Measurements from ENCODE around the gene CLNS1A. TPM values are rescaled to one million over a fixed set of nuclear protein-coding genes. Genes with fewer than 3 reads are reported as not detected.

CLNS1A gene
- total RNA-seq, 1 experiment from 2014 or later = 147 TPM

DNA sequence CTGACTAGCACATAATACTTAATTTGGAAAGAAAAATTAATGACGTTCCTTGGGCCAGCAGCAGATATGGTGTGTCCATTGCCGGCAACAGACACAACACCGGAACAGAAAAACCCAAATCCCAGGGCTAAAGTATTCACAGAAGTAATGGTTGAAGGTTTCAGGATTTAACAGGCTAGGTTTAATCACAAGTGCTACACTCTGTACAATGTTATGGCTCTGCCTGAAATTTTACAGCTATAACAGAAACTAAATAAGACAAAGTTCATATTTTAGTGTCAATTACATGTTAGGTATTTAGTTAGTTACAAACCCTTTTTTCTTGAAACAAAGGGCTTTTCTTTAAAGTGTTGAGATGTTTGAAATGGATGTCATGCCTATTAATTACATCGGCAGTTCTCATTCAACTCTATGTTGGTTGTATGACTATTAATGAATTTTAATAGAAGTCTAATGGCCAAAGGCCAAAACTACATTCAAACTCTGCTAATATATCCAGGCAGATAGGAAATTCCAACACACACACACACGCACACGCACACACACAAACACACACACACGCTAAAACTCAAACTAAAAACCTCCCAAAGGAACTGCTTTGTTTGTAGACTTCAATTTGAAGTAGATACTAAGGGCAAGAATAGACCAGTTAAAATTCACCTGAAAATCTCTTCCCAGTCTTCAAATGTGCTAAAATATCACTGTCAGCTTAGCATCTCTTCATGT lies 27.8 kb upstream of the CLNS1A start:
- Mint-ChIP-seq H3K27ac (no peak overlapping the region), H3K36me3 (peaks cover 28% of the 10 kb centered on the region), H3K9me3 (no peaks in the 10 kb centered on the region), H3K4me3 (no peak overlapping the region), H3K4me1 (no peaks in the 10 kb centered on the region), H3K27me3 (ENCODE audit: low read depth) (no peaks in the 10 kb centered on the region)
- POLR2A ChIA-PET = no interaction called here
- CTCF ChIA-PET = no interaction called here
- TF ChIP-seq NR1H2 (CRISPR knock-in tag; IDR thresholded peaks at IDR 0.05) = no peak
- no peak for TF ChIP-seq CBFB (CRISPR knock-in tag; IDR thresholded peaks at IDR 0.05; ENCODE audit: low read depth)
- TF ChIP-seq, protein P1, sequence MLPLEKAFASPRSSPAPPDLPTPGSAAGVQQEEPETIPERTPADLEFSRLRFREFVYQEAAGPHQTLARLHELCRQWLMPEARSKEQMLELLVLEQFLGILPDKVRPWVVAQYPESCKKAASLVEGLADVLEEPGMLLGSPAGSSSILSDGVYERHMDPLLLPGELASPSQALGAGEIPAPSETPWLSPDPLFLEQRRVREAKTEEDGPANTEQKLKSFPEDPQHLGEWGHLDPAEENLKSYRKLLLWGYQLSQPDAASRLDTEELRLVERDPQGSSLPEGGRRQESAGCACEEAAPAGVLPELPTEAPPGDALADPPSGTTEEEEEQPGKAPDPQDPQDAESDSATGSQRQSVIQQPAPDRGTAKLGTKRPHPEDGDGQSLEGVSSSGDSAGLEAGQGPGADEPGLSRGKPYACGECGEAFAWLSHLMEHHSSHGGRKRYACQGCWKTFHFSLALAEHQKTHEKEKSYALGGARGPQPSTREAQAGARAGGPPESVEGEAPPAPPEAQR (CRISPR knock-in tag; IDR thresholded peaks at IDR 0.05) = no peak
- TF ChIP-seq, protein P2, sequence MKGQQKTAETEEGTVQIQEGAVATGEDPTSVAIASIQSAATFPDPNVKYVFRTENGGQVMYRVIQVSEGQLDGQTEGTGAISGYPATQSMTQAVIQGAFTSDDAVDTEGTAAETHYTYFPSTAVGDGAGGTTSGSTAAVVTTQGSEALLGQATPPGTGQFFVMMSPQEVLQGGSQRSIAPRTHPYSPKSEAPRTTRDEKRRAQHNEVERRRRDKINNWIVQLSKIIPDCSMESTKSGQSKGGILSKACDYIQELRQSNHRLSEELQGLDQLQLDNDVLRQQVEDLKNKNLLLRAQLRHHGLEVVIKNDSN (CRISPR knock-in tag; IDR thresholded peaks at IDR 0.05) = no peak
- no peak for TF ChIP-seq FOXK1 (CRISPR knock-in tag; IDR thresholded peaks at IDR 0.05)
- TF ChIP-seq, protein P3, sequence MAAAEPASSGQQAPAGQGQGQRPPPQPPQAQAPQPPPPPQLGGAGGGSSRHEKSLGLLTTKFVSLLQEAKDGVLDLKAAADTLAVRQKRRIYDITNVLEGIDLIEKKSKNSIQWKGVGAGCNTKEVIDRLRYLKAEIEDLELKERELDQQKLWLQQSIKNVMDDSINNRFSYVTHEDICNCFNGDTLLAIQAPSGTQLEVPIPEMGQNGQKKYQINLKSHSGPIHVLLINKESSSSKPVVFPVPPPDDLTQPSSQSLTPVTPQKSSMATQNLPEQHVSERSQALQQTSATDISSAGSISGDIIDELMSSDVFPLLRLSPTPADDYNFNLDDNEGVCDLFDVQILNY (CRISPR knock-in tag; IDR thresholded peaks at IDR 0.05) = no peak
- TF ChIP-seq, protein P4, sequence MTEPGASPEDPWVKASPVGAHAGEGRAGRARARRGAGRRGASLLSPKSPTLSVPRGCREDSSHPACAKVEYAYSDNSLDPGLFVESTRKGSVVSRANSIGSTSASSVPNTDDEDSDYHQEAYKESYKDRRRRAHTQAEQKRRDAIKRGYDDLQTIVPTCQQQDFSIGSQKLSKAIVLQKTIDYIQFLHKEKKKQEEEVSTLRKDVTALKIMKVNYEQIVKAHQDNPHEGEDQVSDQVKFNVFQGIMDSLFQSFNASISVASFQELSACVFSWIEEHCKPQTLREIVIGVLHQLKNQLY (CRISPR knock-in tag; IDR thresholded peaks at IDR 0.05) = no peak
- TF ChIP-seq, protein P5, sequence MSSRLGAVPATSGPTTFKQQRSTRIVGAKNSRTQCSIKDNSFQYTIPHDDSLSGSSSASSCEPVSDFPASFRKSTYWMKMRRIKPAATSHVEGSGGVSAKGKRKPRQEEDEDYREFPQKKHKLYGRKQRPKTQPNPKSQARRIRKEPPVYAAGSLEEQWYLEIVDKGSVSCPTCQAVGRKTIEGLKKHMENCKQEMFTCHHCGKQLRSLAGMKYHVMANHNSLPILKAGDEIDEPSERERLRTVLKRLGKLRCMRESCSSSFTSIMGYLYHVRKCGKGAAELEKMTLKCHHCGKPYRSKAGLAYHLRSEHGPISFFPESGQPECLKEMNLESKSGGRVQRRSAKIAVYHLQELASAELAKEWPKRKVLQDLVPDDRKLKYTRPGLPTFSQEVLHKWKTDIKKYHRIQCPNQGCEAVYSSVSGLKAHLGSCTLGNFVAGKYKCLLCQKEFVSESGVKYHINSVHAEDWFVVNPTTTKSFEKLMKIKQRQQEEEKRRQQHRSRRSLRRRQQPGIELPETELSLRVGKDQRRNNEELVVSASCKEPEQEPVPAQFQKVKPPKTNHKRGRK (CRISPR knock-in tag; IDR thresholded peaks at IDR 0.05; ENCODE audit: borderline replicate concordance) = no peak
- TF ChIP-seq, protein P6, sequence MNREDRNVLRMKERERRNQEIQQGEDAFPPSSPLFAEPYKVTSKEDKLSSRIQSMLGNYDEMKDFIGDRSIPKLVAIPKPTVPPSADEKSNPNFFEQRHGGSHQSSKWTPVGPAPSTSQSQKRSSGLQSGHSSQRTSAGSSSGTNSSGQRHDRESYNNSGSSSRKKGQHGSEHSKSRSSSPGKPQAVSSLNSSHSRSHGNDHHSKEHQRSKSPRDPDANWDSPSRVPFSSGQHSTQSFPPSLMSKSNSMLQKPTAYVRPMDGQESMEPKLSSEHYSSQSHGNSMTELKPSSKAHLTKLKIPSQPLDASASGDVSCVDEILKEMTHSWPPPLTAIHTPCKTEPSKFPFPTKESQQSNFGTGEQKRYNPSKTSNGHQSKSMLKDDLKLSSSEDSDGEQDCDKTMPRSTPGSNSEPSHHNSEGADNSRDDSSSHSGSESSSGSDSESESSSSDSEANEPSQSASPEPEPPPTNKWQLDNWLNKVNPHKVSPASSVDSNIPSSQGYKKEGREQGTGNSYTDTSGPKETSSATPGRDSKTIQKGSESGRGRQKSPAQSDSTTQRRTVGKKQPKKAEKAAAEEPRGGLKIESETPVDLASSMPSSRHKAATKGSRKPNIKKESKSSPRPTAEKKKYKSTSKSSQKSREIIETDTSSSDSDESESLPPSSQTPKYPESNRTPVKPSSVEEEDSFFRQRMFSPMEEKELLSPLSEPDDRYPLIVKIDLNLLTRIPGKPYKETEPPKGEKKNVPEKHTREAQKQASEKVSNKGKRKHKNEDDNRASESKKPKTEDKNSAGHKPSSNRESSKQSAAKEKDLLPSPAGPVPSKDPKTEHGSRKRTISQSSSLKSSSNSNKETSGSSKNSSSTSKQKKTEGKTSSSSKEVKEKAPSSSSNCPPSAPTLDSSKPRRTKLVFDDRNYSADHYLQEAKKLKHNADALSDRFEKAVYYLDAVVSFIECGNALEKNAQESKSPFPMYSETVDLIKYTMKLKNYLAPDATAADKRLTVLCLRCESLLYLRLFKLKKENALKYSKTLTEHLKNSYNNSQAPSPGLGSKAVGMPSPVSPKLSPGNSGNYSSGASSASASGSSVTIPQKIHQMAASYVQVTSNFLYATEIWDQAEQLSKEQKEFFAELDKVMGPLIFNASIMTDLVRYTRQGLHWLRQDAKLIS (CRISPR knock-in tag; IDR thresholded peaks at IDR 0.05; ENCODE audit: borderline replicate concordance) = no peak
- TF ChIP-seq SMAD4 (CRISPR knock-in tag; IDR thresholded peaks at IDR 0.05) = no peak
- no peak for TF ChIP-seq SP1 (CRISPR knock-in tag; conservative IDR thresholded peaks at IDR 0.05)
- TF ChIP-seq TCF7 (CRISPR knock-in tag; IDR thresholded peaks at IDR 0.05; ENCODE audit: low read depth) = no peak
- no peak for TF ChIP-seq GRHL2 (CRISPR knock-in tag; IDR thresholded peaks at IDR 0.05; ENCODE audit: insufficient replicate concordance, severe bottlenecking)
- no peak for DNase-seq (ENCODE audit: low spot score)
- no peak for ATAC-seq

DNA sequence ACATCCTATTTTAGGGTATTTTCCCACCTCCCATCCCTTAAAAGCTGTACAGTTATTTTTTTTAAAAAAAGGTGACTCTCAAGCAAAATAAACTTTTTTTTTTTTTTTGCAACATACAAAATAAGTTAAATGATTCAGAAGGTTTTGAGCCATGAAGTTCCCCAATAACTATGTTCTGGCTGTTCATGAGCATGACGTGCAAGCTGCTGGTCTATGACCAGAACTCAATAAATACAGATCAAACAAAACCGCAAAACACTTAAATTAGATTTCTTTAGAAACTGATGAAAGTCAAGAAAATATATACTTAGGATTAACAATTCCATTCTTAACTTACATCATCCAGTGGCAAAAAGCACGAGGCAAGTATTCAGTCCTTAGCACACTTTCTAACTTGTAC lies 24.1 kb upstream of the CLNS1A start:
- H3K4me3 Mint-ChIP-seq = no peak overlapping the region
- no peaks in the 10 kb centered on the region; the same call in 1 of the 2 replicates for H3K9me3 Mint-ChIP-seq
- POLR2A ChIA-PET = no interaction called here
- no peaks in the 10 kb centered on the region for H3K27me3 Mint-ChIP-seq (ENCODE audit: low read depth)
- no peak for TF ChIP-seq PRRX2 (CRISPR knock-in tag; IDR thresholded peaks at IDR 0.05)
- TF ChIP-seq NFYB (CRISPR knock-in tag; conservative IDR thresholded peaks at IDR 0.05; ENCODE audit: low read depth) = no peak
- no peak for TF ChIP-seq MXD4 (CRISPR knock-in tag; IDR thresholded peaks at IDR 0.05; ENCODE audit: borderline replicate concordance)
- TF ChIP-seq, protein P7, sequence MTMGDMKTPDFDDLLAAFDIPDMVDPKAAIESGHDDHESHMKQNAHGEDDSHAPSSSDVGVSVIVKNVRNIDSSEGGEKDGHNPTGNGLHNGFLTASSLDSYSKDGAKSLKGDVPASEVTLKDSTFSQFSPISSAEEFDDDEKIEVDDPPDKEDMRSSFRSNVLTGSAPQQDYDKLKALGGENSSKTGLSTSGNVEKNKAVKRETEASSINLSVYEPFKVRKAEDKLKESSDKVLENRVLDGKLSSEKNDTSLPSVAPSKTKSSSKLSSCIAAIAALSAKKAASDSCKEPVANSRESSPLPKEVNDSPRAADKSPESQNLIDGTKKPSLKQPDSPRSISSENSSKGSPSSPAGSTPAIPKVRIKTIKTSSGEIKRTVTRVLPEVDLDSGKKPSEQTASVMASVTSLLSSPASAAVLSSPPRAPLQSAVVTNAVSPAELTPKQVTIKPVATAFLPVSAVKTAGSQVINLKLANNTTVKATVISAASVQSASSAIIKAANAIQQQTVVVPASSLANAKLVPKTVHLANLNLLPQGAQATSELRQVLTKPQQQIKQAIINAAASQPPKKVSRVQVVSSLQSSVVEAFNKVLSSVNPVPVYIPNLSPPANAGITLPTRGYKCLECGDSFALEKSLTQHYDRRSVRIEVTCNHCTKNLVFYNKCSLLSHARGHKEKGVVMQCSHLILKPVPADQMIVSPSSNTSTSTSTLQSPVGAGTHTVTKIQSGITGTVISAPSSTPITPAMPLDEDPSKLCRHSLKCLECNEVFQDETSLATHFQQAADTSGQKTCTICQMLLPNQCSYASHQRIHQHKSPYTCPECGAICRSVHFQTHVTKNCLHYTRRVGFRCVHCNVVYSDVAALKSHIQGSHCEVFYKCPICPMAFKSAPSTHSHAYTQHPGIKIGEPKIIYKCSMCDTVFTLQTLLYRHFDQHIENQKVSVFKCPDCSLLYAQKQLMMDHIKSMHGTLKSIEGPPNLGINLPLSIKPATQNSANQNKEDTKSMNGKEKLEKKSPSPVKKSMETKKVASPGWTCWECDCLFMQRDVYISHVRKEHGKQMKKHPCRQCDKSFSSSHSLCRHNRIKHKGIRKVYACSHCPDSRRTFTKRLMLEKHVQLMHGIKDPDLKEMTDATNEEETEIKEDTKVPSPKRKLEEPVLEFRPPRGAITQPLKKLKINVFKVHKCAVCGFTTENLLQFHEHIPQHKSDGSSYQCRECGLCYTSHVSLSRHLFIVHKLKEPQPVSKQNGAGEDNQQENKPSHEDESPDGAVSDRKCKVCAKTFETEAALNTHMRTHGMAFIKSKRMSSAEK (CRISPR knock-in tag; IDR thresholded peaks at IDR 0.05; ENCODE audit: borderline replicate concordance) = no peak
- TF ChIP-seq JUN (CRISPR knock-in tag; IDR thresholded peaks at IDR 0.05) = no peak
- CTCF ChIA-PET = no interaction called here
- H3K27ac Mint-ChIP-seq = no peak overlapping the region
- peaks cover under 1% of the 10 kb centered on the region for H3K36me3 Mint-ChIP-seq
- DNase-seq (ENCODE audit: low spot score) (no peak), ATAC-seq (no peak)
- no peaks in the 10 kb centered on the region for H3K4me1 Mint-ChIP-seq

Data from WTC11 (cell line).